Measurements from ENCODE around the gene TPP1. TPM values are rescaled to one million over a fixed set of nuclear protein-coding genes. Genes with fewer than 3 reads are reported as not detected.

Gene TPP1
- total and polyA plus RNA-seq, 9 of the 15 experiments (the other 6 are each of a cell fraction or from before 2014, with no cell fraction given), result 7.5 to 75.8 (median 15.7) TPM

- DNase-seq (ENCODE audit: extremely low read depth in 1 of 4, low spot score in 3 of 4), result no peak
- no peaks in the 10 kb centered on the region for H3K36me3 ChIP-seq (ENCODE audit: control insufficient read depth, insufficient read depth, low read length)
- peaks cover 0 to 5% of the 10 kb centered on the region in 2 experiments; a peak in 3 of 5 replicates for H3K4me1 ChIP-seq (replicated peaks in 1 of 2; ENCODE audit: control insufficient read depth in 2 of 2, insufficient read depth in 2 of 2, low read length in 2 of 2)
- H3K4me3 ChIP-seq, result no peak overlapping the region
- BruUV-seq (replicated peaks), result no TSS peak
- H3K27ac ChIP-seq (ENCODE audit: extremely low read depth, low read depth, low read length), result no peak overlapping the region
- intact Hi-C loops (cut with micrococcal nuclease) (no loop called here), in situ Hi-C loops (cut with MboI) (no loop called here)
- ChIA-PET CTCF (ENCODE audit: low intra/inter-chr PET ratio) (interaction anchor here (0.7 kb wide), 1 partner anchor 133 kb away, joined by 3 read pairs; no protein-coding TSS in a partner anchor), POLR2A (no interaction called here)
- no peak overlapping the region for H2AFZ ChIP-seq (ENCODE audit: low read depth, low read length)
- H3K9me1 ChIP-seq (ENCODE audit: control insufficient read depth, insufficient read depth, low read length), result no peaks in the 10 kb centered on the region
- 0% methylated on average over 1 of the region's 1 CpG for WGBS (ENCODE audit: insufficient coverage, low coverage, missing lambda C conversion rate)
- FAIRE-seq, result no peak
- no peaks in the 10 kb centered on the region for H3K9me3 ChIP-seq (replicated peaks; ENCODE audit: control insufficient read depth, insufficient read depth, low read depth, low read length)
- no peaks in the 10 kb centered on the region for H3K79me2 ChIP-seq (ENCODE audit: control insufficient read depth, insufficient read depth, low read length)
- no peaks in the 10 kb centered on the region for H3K27me3 ChIP-seq (ENCODE audit: control insufficient read depth in 2 of 2, insufficient read depth in 2 of 2, low read length in 2 of 2)
- no peak overlapping the region for H3K4me2 ChIP-seq (ENCODE audit: insufficient read depth, low read length)
- H3K9ac ChIP-seq (ENCODE audit: insufficient read depth in 1 of 2, low read depth in 2 of 2, low read length in 2 of 2), result no peak overlapping the region
- no peaks in the 10 kb centered on the region for H4K20me1 ChIP-seq (replicated peaks; ENCODE audit: control insufficient read depth, insufficient read depth, low read length)
- ATAC-seq, result no peak
- TF ChIP-seq ESRRB (CRISPR knock-in tag; IDR thresholded peaks at IDR 0.05; ENCODE audit: borderline replicate concordance) (no peak), CBX1 (IDR thresholded peaks at IDR 0.05; ENCODE audit: low read depth) (no peak), STAT5A (IDR thresholded peaks at IDR 0.05; ENCODE audit: borderline replicate concordance, low read length) (no peak), HMBOX1 (IDR thresholded peaks at IDR 0.05) (no peak), DACH1 (IDR thresholded peaks at IDR 0.05; ENCODE audit: partially characterized antibody) (no peak), PURB (CRISPR knock-in tag; IDR thresholded peaks at IDR 0.05; ENCODE audit: low read depth) (no peak), WHSC1 (IDR thresholded peaks at IDR 0.05; ENCODE audit: low read length) (no peak), CREM (IDR thresholded peaks at IDR 0.05; ENCODE audit: low read depth) (no peak), CREB1 (IDR thresholded peaks at IDR 0.05) (no peak), CREB1 (CRISPR knock-in tag; IDR thresholded peaks at IDR 0.05) (no peak), BCLAF1 (IDR thresholded peaks at IDR 0.05; ENCODE audit: borderline replicate concordance in 1 of 2, control insufficient read depth in 1 of 2, low read depth in 2 of 2, low read length in 1 of 2) (no peak), FOXJ2 (tag; IDR thresholded peaks at IDR 0.05) (no peak), ZNF518B (CRISPR knock-in tag; IDR thresholded peaks at IDR 0.05) (no peak), ZNF445 (CRISPR knock-in tag; IDR thresholded peaks at IDR 0.05; ENCODE audit: low read depth) (no peak), BRF1 (IDR thresholded peaks at IDR 0.05; ENCODE audit: borderline replicate concordance, extremely low read depth, insufficient read length) (no peak), SMAD4 (CRISPR knock-in tag; conservative IDR thresholded peaks at IDR 0.05) (no peak)
Observed at GRCh38 chr11:6664551-6664950, 45.3 kb upstream of the TPP1 start.

Data from K562 (cell line).